Measurements from ENCODE around the gene APIP.

Gene APIP

GRCh38 chr11:34916015-34916842 is at the start of gene APIP, which contains the start of gene PDHX:
APIP (minus strand) TSS chr11:34916379; CDS start chr11:34916284, 95 bp downstream.
PDHX (plus strand) TSS chr11:34916618; CDS start chr11:34916656, 38 bp downstream.
- peak; percentile 95 for DNase-seq

- no peak for DNase-seq
These were observed 48.6 kb upstream of the APIP start for GRCh38 chr11:34964610-34965331.

DNA sequence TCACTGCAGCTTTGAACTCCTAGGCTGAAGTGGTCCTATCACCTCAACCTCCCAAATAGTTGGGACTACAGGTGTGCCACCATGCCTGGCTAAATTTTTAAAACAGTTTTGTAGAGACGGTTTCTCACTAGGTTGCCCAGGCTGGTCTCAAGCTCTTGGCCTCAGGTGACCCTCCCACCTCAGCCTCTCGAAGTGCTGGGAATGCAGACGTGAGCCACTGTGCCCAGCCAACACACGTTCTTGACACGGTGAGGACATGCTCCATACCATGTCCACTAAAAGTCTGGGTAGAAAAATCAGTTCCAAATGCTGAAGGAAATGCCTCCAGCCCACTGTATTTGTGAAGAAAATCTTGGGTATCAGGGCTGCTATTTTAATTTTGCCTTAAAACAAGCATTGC is 47.2 kb upstream of the APIP start:
- no peak for DNase-seq

- no peak for DNase-seq
These were observed 45.9 kb upstream of the APIP start for GRCh38 chr11:34962034-34962433.

DNA sequence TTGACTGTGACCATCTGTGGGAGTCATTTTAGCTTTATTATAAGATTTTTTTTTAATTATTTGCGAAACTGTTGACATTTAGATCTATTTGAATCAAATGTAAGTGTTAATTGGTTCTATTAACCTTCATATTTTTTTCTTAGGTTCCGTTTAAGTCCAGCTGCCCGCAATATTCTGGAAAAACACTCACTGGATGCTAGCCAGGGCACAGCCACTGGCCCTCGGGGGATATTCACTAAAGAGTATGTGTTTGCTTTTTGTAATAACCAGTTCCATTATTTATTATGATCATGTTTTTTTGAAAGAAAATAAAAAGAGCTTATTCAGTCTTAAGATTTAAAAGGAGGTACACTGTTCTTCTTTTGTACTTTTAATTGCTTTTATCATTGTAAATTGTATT is 44.1 kb upstream of the APIP start:
- no peak for DNase-seq

DNA sequence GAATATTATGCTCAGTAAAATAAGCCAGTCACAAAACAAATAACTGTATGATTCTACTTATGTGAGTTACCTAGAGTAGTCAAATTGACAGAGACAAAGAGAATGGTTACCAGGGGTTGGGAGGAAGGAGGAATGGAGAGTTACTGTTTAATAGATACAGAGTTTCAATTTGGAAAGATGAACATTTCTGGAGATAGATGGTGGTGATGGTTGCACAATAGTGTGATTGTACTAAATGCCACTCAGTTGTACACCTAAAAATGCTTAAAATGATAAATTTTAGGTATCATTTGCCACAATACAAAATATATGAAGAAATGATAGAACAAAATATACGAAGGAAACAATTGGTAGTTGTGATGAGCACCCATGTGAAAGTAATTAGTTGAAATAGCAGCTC is 43.6 kb upstream of the APIP start:
- DNase-seq = no peak

GRCh38 chr11:34957606-34958005 is 41.4 kb upstream of the APIP start:
- DNase-seq = no peak

DNA sequence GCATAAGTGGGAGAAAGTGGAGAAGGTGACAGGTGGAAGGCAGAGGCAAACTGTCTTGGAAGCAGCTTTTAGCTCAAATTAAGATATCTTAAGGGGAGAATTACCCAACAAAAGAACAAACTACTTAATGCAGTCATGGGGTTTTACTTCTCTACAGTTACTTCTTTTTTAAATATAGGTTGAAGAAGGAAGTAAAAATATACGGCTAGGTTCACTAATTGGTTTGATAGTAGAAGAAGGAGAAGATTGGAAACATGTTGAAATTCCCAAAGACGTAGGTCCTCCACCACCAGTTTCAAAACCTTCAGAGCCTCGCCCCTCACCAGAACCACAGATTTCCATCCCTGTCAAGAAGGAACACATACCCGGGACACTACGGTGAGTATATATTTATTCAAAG is 41.0 kb upstream of the APIP start:
- no peak for DNase-seq

DNA sequence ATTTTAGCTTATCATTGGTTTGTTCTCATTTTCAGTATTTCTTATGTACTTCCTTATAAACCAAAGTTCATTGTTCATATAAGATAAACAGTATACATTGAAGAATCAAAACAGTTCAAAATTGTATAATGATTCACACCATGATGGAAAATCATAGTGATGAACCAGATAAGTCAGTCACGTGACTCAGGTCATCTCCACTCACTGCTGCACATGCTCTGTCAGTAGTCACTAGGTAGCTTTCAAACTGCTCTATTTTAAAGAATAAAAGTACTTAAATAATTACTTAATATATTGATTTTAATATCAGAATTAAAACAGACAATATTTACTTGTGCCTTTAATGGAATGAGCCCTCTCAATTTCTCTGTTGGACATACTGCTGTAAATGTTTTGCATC is 37.8 kb upstream of the APIP start:
- DNase-seq = no peak

GRCh38 chr11:34948696-34949095 is 32.5 kb upstream of the APIP start:
- DNase-seq = no peak

DNA sequence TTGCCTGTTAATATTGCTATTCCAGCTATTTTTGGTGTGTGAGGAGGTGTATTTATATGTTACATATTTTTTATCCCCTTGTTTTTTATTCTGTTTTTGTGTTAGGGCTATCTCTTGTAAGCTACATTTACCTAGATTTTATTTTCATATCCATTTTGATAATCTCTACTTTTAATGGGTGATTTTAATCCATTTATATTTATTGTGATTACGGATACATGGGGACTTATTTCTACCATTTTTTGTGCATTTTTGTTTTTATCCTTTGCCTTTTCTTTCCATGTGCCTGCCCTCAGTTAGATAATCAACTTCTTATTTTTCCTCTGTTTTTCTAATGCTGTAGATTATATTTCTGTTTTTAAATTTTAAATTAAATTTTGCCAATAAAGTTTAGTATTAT is 28.5 kb upstream of the APIP start:
- no peak for DNase-seq

- no peak for DNase-seq
These were observed 25.5 kb upstream of the APIP start for GRCh38 chr11:34941688-34942087.

GRCh38 chr11:34940026-34940677 is 24.0 kb upstream of the APIP start:
- no peak for DNase-seq

DNA sequence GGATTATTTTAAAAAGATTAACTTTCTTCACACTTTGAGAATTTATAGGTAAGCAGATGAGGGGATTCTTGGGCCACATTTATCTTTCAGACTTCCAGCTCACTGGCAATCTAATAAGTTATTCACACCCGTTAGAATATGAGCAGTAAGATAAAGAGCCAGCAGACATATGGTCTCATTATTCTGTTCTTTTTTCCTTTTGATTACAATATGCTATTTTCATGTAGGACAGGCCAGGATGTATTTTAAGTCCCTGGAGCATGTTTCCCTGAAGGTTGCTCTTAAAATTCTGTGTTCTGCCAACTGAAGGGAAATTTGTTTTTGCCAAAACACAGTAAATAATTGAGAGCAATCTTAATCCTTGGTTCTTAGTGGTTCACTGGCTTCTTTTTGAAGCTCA is 22.4 kb upstream of the APIP start:
- no peak for DNase-seq

- DNase-seq = no peak
These were observed 20.9 kb upstream of the APIP start for GRCh38 chr11:34936945-34937629.

DNA sequence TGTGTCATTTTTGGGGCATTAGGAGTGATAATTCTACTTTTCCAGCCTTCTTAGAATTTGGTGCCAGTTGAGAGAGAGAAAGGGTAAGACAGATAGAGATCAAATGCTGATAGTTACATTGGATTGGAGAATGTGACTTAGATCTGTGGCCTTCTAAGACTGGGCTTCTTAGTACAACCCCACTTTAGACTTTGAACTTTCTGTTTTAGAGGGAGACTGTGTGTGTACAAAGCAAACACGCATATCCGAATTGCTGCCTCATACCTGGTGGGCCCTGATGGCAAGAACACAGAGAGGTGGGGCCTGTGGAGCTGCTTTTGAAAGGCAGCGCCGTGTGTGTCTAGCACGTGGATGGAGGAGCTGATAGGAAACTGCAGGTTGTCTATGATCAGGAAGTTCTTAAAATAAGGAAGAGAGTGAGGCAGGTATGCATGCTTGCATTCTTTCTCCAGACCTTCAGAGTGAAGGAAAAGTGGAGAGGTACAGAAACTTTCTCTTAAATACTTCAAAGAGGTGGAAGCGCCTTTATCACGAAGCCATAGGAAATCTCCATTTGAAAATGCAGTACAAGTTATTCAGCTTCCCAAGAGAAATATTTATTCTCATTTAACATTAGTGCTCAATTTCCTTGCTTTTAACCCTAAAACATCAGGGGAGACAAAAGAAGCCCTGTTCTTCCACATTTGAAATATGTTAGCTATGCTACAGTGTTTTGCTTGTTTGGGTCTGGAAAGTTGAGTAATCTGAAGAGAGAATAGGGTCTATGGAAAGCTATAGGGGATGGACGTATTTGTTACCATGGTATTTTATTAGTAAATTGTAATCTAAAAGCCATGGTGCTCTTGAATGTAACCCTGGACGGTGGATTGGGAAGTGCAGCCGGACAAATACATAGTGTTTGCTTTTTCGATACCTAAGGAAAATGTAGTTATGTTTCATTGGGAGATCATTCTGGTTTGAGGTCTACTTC is 13.9 kb upstream of the APIP start:
- no peak for DNase-seq

- DNase-seq = no peak
These were observed 12.9 kb upstream of the APIP start for GRCh38 chr11:34928960-34929680.

DNA sequence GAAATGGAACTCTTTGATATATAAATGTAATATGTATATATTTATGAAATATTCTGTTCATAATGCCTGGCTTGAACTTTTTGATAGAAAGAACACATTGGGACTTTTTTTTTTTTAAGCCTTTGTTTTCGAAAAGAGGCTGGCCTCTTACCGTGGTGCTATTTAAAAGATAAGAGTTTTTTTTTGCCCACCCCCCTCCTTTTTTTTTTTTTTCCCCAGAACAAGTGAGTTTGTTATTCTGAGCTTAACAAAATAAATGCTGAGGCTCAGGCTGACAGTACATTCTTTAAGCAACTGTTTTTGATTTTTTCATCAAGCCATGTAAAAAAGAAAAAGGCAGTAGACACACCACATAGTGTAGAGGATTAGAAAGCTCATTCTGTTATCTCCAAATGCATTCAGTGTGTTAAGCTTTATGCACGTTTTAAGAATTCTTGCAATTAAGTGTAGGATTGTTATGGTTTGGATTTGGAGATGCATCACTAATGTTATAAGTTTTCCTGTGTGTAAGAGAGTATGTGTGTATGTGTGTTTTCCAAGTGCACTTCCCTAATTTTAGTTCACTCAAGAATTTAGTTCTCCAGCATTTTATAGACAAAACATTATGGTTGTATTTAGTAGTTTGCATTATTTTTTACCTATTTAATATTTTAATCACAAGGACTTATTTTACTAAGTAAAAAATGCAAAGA is 12.2 kb upstream of the APIP start:
- DNase-seq = no peak

DNA sequence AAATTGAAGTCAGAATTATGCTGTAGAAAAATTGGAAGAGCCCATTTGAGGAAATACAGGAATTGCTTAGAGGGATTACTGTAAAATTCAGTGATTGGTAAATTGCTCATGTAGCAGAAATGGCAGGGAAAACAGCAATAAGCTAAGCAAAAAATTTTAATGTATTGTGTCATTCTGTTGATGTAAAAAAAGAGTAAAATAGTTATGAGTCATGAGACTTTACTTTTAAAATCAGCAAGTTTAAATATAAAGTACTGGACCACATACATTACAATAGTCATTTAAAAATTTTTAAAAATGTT is 10.6 kb upstream of the APIP start:
- no peak for DNase-seq

- peak; percentile 31 for DNase-seq
These were observed 10.1 kb upstream of the APIP start for GRCh38 chr11:34926101-34926830.

Data from NCI-H526 treated with DMSO at 0.1 percent for 48 hours (cell line).